Lung (tissue), 12 donors: Measurements from ENCODE around the gene INIP. TPM values are rescaled to one million over a fixed set of nuclear protein-coding genes. Genes with fewer than 3 reads are reported as not detected.

Experiments used
- ATAC-seq: fragments of 200-7000 bp; cut with Tn5 transposase; one replicate; pipeline ENCODE4 v1.9.1; 2020; ENCODE audit warnings: moderate number of reproducible peaks; ENCODE audit not compliant: insufficient read depth, low FRiP score
- DNase-seq, 3 donors: peaks; one replicate each; pipeline ENCODE4 v3.0.0-alpha.2; 2013 to 2017
- H3K27ac ChIP-seq, 2 donors: one replicate each; pipeline ENCODE4 v1.5.1; 2013; ENCODE audit warnings: mild to moderate bottlenecking in 2 of 2, moderate library complexity in 2 of 2, control low read depth in 1 of 2, inconsistent platforms in 1 of 2, low read depth in 1 of 2, low read length in 1 of 2
- H3K27me3 ChIP-seq, 3 donors: one replicate each; pipeline ENCODE4 v1.5.1; 2013; ENCODE audit warnings: low read length in 2 of 3; ENCODE audit not compliant: control insufficient read depth in 3 of 3, insufficient read depth in 3 of 3
- H3K36me3 ChIP-seq, 4 donors: one replicate each; pipeline ENCODE4 v1.5.1; 2013; ENCODE audit warnings: low read length in 4 of 4, mild to moderate bottlenecking in 1 of 4, moderate library complexity in 1 of 4; ENCODE audit not compliant: control insufficient read depth in 4 of 4, insufficient read depth in 4 of 4
- H3K4me1 ChIP-seq, 5 donors: one replicate each; pipeline ENCODE4 v1.5.1; 2013; ENCODE audit warnings: low read length in 5 of 5, mild to moderate bottlenecking in 2 of 5, moderate library complexity in 1 of 5; ENCODE audit not compliant: control insufficient read depth in 5 of 5, insufficient read depth in 5 of 5
- H3K4me3 ChIP-seq: one replicate; pipeline ENCODE4 v1.5.1; 2013; ENCODE audit warnings: mild to moderate bottlenecking, control low read depth, moderate library complexity
- H3K9ac ChIP-seq, 2 donors: one replicate each; pipeline ENCODE4 v1.5.1; 2013; ENCODE audit warnings: low read length in 2 of 2, control low read depth in 1 of 2; ENCODE audit not compliant: insufficient read depth in 1 of 2
- H3K9me3 ChIP-seq, 4 donors: one replicate each; pipeline ENCODE4 v1.5.1; 2013; ENCODE audit warnings: low read length in 3 of 4, mild to moderate bottlenecking in 1 of 4, moderate library complexity in 1 of 4; ENCODE audit not compliant: control insufficient read depth in 4 of 4, insufficient read depth in 3 of 4
- WGBS, 2 donors: extraction: QIAGEN DNeasy Blood & Tissue Kit; methylation state at CpG; one replicate each; pipeline ENCODE4 v1.1.7; 2013; 5-methylcytosine and 5-hydroxymethylcytosine counted together
- polyA plus RNA-seq, 2 donors: library from polyadenylated mRNA; stranded (reverse); fragments of 200-250 nt; gene quantifications; one replicate each; pipeline ENCODE4 v1.2.1, GENCODE V29; 2013
- total RNA-seq, 2 donors: library from RNA; depleted of rRNA in 1 of 2; stranded (reverse); fragments of >200 nt in 1 of 2; gene quantifications; one replicate each; pipeline ENCODE4 v1.2.1, GENCODE V29; 2014 to 2021
- TF ChIP-seq, protein P1 (sequence below): IDR thresholded peaks from 2 replicates; pipeline ENCODE4 v1.5.1; 2012; ENCODE audit warnings: mild to moderate bottlenecking; ENCODE audit errors: control extremely low read depth, extremely low read depth
- donor health status: control.
- donor health status: control.
- donor health status: Bipolar disorder and iron deficiency.
- donor health status: healthy.
- donor health status: DM: yes; HTN: yes; CAD: no.

INIP gene
- total and polyA plus RNA-seq, 4 donors, result 9.1 to 25.8 (median 16.7) TPM

DNA sequence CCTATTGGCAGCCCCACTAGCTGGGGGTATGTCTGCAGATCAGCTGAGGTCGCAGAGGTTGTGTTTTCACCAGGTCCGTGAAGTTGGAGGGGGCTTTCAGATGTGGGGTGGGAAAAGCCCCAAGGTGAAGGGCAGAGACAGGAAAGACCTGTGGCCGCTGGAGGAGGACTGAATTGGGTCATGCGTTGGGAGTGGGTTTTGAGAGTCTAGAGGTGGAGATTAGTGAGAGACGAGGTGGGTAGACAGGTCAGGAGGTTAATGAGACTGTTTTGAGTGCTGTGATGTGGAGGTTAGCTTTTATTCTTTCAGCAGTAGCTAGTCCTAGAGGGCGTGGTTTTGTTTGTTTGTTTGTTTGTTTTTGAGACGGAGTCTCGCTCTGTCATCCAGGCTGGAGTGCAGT is 42.9 kb upstream of the INIP start:
- no peak overlapping the region for H3K9ac ChIP-seq
- no peak for ATAC-seq
- no peak overlapping the region for H3K4me3 ChIP-seq
- H3K27ac ChIP-seq, result peak overlapping the region in 1 of 2 donors; percentile 20
- TF ChIP-seq, protein P1, sequence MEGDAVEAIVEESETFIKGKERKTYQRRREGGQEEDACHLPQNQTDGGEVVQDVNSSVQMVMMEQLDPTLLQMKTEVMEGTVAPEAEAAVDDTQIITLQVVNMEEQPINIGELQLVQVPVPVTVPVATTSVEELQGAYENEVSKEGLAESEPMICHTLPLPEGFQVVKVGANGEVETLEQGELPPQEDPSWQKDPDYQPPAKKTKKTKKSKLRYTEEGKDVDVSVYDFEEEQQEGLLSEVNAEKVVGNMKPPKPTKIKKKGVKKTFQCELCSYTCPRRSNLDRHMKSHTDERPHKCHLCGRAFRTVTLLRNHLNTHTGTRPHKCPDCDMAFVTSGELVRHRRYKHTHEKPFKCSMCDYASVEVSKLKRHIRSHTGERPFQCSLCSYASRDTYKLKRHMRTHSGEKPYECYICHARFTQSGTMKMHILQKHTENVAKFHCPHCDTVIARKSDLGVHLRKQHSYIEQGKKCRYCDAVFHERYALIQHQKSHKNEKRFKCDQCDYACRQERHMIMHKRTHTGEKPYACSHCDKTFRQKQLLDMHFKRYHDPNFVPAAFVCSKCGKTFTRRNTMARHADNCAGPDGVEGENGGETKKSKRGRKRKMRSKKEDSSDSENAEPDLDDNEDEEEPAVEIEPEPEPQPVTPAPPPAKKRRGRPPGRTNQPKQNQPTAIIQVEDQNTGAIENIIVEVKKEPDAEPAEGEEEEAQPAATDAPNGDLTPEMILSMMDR, result no peak
- DNase-seq, result no peak
- peaks cover 0 to 3% (median under 1%) of the 10 kb centered on the region in 4 donors for H3K36me3 ChIP-seq
- H3K4me1 ChIP-seq, result peaks cover 0 to 13% (median 8%) of the 10 kb centered on the region in 5 donors
- H3K27me3 ChIP-seq, result no peaks in the 10 kb centered on the region
- no peaks in the 10 kb centered on the region for H3K9me3 ChIP-seq
- 79 to 81% methylated on average over 8 of the region's 8 CpGs for WGBS, 2 donors

DNA sequence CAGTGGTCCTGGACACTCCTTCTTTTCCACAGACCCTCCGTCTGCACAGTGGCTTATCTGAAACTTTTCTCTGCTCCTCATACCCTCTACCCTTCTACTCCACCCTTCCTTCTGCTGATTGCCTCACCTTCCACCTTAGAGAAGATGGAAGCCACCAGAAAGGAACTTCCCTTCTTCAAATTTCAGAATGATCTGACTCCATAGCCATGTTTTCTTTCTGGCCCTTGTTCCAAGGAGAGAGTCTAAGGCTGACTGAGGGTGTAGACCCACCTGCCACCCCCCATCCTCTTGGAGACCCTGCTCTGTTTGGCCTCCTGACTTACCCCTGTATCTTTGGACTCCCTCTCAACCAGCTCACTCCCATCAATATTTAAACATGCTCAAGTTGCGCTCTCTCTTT is 40.0 kb upstream of the INIP start:
- no peaks in the 10 kb centered on the region for H3K27me3 ChIP-seq
- H3K9me3 ChIP-seq, result no peaks in the 10 kb centered on the region
- H3K4me1 ChIP-seq, result peaks cover 11 to 22% (median 15%) of the 10 kb centered on the region in 5 donors
- WGBS, 2 donors, result 85 to 90% methylated on average over 2 of the region's 2 CpGs
- peak overlapping the region in 1 of 2 donors; percentile 9 for H3K27ac ChIP-seq
- TF ChIP-seq, protein P1, result no peak
- DNase-seq, result no peak
- H3K4me3 ChIP-seq, result no peak overlapping the region
- ATAC-seq, result no peak
- peaks cover 0 to 3% (median under 1%) of the 10 kb centered on the region in 4 donors for H3K36me3 ChIP-seq
- no peak overlapping the region for H3K9ac ChIP-seq

DNA sequence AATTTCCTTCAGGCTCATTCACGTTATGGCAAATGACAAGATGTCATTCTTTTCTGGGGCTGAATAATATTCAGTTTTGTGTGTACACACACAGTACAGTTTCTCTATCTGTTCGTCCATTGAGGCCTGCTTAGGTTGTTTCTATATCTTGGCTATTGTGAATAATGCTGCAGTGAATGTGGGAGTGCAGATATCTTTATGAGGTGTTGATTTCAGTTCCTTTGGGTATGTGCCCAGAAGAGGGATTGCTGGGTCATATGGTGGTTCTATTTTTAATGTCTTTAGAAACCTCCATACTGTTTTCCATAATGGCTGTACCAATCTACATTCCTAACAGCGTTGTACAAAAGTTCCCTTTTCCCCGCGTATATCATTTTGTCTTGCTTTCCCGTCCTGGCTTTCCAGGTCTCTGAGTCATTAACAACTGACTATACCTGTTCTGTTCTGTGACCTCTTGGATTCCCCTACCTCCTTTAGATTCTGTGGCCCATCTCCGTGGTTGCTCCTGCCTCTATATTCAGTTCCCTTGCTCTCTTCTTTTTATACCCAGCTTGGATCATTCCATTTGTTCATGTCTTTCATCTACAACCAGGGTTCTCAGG is 39.5 kb upstream of the INIP start:
- ATAC-seq (no peak), DNase-seq (peak in 2 of 3 donors; percentile 76 to 77)
- peaks cover 0 to 3% (median under 1%) of the 10 kb centered on the region in 4 donors for H3K36me3 ChIP-seq
- H3K9me3 ChIP-seq, result no peaks in the 10 kb centered on the region
- WGBS, 2 donors, result 80 to 86% methylated on average over 7 of the region's 7 CpGs
- H3K4me3 ChIP-seq, result no peak overlapping the region
- no peak overlapping the region for H3K9ac ChIP-seq
- H3K4me1 ChIP-seq, result peaks cover 11 to 22% (median 18%) of the 10 kb centered on the region in 5 donors
- TF ChIP-seq, protein P1, result no peak
- peak overlapping the region in 1 of 2 donors; percentile 10 for H3K27ac ChIP-seq
- no peaks in the 10 kb centered on the region for H3K27me3 ChIP-seq
